Lung microvascular endothelial cell (primary cell): Measurements from ENCODE around the gene GRIK2. TPM values are rescaled to one million over a fixed set of nuclear protein-coding genes. Genes with fewer than 3 reads are reported as not detected.

Experiments used
- DNase-seq, 2 donors: peaks; one replicate each; pipeline versions ENCODE4 v3.0.0 to v3.0.0-alpha.2; 2010; ENCODE audit warnings: low read depth in 2 of 2
- total RNA-seq: library from RNA; depleted of rRNA; stranded (reverse); fragments of >200 nt; gene quantifications from 2 replicates; pipeline ENCODE4 v1.2.1, GENCODE V29; 2014

The GRIK2 gene
- total RNA-seq, 1 donor from 2014 or later: not detected

DNA sequence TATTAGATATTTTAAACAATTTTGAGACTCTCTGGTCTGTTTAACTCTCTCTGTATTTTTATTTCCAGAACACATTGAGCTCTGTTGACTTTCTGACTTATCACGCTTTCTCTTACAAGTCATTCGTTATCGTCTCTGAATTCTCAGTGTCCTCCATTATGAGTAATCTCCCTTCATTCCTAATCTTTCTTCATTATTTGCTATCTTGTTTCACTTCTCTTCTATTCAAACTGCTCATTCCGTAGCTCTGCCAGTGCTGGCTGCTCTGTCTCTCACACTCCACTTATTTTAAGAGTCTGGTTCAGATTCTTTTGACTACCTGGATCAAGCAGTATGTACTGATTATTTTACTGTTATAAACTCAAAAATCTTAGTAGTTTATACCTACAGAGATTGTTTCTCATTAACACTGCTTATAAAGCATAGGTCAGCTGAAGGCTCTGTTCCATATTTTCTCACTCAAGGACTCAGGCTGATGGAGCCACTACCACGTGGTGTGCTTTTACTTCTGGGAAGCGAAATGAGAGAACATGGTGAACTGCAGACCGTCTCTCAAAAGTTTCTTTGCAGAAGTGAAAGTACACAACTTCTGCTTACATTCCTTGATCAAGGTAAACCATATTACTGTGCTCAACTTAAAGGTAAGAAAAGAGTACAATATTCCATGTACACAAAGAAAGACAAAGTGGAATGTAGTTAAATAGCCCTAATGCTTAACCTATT is 485.2 kb downstream of the GRIK2 start:
- DNase-seq: no peak

DNA sequence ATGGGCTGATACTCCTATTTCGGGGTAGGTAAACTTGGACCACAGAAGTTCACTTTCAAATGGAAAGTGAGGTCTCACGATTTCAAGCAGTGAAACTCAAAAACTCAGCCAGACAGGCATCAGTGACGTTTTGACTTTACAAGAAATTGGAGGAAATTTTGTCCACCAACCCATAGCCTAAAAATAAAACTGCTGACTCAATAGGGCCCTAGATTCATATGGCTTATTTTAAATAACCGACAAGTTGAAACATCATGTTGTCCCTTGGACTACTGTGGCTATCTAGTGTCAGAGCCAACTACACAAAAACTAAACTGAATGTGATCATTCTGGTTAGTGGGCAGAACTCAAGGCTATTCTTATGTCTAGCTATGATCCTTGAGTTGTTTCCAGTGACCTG is 486.3 kb downstream of the GRIK2 start:
- no peak for DNase-seq

DNA sequence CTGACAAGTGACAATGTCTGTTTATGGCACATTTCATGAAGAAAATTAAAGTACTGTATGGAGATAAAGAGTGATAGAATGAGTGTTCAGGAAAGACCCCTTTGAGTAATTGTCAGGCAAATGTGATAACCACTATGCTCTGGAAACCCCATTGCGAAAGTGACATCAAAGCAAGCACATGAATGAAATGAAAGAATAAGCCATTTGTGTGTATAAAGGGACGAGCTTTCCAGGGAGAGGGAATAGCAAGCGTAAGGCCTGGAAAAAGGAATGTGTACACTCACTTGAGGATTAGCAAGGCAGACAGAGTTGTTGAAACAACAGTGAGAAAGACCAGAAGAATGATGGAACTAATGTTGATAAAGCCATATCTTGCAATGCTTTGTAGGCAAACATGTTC is 490.0 kb downstream of the GRIK2 start:
- no peak for DNase-seq

DNA sequence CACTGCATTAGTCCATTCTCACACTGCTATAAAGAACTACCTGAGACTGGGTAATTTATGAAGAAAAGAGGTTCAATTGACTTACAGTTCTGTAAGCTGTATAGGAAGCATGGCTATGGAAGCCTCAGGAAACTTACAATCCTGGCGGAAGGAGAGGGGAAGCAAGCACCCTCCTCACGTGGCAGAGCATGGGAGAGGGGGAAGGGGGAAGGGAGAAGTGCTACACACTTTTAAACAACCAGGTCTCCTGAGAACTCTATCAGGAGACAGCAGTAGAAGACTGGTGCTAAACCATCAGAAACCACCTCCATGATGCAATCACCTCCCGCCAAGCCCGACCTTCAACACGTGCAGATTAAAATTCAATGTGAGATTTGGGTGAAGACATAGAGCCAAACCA is 494.0 kb downstream of the GRIK2 start:
- DNase-seq: no peak

DNA sequence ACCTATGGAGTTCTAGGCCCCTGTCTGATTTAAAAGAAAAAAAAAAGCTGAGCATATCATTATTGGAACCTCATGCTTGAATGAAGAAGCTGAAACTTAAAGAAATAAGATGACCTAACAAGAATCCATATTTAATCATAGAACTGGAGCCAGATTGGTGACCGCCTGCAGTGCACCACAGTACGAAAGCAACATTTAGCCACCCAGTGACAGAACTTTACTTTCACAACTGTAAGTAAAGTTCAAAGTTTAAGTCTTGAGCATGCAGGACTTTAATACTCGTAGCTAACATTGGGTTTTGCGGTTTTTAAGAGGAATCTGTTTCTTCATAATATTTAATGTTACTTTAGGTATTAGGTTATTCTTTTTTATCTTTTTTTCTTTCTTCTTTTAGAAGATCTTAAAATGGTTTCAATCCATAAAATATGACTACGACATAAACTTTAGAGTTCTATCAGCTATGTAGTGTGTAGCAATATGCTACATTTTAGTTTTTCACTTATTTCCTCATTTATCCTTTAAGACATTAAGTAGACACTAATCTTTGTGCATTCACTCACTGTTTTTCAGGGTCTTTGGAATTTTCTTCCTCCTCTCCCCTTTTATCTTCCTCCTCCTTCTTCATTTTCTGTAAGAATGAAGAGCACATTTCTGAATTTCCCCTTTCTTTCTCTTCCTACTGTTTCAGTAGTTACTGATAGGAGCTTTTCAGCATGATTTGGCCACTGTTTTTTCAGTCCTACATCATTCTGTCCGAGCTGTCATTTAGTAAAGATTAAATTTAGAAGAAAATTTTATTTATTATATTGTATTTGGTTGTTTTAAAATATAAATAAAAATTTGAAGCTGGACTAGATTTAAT is 514.1 kb downstream of the GRIK2 start:
- DNase-seq: no peak

DNA sequence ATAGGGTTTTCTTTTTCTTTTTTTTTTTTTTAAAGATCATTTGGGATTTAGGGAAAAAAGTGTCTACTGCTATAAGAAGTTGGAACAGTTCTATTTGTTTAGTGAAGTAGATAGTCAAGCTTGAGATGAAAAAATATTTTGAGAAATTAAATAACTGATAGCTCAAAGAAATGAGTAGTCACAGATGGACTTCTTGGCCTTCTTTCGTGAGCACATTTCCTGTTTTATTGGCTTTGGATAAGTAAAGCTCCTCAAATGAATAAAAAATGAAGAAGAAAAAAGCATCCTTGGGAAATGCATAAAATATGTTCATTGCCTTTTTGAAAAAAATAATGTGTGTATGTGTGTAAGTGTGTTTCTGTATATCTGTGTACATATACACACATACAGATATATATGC is 515.9 kb downstream of the GRIK2 start:
- no peak for DNase-seq

DNA sequence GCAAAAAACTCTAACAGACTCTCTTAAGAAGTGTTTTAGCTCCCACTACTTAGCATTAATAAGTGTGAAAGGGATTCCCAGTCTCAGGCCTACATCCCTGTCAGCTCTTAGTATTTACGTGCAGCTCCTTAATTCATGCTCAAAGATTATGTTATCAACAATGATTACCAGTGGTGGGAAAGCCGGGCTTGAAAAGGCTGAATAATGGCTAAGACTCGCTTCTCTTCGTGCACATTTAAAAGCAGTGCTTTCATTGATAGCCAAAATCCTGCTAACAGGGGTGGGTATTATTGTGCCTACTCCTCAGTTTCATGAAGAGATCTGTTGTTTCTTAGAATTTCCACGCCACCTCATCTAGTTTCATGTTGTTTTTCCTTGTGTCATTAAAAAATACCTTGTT is 518.8 kb downstream of the GRIK2 start:
- no peak for DNase-seq

DNA sequence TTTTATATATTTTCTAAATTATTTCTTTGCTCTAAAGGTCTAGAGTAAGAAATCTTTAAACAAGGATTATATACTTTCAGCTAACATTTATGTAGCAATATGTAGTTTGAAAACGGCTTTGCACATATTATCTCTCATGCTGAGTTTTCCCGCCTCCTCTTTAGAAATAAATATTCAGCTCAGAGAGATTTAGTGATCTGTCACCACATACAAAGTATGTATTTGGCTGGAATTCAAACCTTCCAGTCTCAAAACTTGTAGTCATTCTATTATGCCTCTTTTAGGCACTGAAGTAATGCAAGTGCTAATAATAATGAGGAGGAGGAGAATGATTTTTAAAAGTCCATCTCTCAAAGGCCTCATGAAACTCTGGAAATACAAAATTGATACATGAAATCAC is 525.0 kb downstream of the GRIK2 start:
- no peak for DNase-seq

DNA sequence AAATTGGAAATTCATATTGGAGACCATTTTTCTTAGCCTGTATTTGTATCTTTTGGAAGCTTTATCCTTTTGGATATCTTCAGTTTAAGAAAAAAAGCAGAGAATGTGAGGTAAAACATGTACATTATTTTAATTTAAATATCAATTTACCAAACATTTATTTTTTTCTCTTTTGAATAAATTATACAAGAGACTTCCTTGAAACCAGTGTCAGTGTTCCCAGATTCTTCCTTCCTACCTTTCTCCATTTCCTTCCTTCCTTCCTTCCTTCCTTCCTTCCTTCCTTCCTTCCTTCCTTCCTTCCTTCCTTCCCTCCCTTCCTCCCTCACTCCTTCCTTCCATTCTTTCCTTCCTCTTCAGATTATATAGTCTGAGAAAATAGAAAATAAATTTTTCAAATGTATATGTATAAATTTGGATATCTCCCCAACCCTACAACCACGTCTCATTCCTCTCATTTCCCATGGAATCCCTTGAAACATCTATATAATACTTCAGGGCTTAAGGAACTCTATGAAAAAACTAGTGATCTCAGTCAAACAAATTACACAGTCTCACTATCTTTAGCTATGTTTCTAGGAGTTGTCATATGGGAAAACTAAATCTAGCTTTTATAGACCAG is 528.4 kb downstream of the GRIK2 start:
- DNase-seq: no peak

DNA sequence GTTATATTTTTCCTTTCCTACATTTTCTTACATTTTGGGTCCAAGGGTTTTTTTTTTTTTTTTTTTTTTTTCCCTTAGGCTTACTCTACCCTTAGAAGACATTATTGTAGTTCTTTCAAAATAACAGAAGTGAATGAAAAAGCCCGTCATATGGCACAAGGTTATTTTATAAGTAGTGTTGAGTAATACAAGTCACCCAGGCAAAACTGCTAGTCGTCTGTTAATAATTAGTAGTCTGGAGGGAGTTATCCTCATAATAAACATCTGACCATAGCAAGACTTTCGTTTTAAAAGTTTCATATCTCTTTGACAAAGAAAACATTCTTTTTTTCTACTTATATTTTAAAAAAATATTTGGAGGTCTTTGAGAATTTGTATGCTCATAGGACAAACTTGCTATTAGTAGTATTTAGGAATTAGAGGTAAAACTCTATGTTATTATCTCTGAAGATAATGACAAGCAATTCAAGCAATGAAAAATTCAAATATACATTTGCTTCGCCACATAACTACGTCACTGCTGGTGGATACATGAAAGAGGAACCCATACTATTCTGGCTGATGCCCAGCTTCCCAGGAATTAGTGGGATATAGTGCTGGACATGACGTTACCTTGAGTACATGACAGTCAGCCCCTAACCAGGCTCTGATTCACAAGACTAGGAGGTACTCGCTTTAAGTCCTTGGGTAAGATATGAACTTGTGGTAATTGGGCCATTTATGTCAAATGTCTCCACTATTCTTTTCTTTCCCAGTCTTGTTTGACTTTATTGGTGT is 532.8 kb downstream of the GRIK2 start:
- no peak for DNase-seq

DNA sequence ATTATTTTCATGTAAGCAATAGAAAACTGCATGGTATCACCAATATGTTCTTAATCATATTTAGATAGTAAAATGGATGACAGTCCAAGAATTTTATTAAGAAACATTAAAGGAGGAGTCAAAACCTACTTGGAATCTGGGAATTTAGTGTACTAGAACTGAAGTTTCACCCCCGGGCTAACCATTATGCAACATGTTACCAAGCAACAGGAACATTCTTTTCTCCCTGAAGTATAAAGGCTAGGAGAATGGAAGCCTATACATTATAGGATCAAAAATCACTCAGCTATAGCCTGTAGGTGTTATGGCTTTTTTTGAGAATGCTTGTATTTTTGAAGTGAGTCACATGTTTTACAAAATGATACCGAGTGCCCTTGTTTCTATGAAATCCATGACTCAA is 538.3 kb downstream of the GRIK2 start:
- no peak for DNase-seq

DNA sequence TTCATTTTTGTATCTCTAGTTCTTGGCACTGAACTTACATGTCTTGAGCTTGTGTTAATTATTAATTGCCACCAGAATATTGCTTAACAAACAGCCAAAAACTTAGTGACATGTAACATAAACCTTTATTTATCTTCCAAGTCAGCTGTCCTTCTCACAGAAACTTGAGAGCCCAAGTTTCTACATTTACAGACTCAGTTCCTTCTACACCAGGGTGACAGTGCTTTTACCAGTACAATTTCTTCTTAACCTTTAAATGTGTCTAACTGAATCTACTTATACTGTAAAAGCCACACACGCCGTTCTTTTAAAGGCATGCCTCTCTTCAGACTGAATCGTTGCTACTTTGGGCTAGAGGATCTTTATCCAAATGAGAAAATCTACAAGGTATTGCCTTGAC is 539.2 kb downstream of the GRIK2 start:
- no peak for DNase-seq

DNA sequence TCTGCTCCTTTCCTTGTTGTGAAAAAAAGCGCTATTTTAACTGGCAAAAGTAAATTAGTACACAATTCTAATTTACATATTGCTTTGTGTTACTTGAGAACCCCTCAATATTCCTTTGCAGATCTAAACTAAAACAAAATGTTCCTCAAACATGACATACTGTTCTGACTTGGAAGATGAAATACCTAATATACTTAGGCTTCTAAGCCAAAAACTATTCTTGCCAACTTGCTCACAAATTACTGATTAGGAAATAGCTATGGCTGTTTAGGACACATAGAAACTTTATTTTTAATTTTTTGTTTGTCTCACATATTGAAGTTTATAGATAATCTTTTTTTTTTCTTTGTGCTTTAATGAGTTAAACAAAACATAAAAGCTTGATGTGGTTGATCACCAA is 542.2 kb downstream of the GRIK2 start:
- no peak for DNase-seq

DNA sequence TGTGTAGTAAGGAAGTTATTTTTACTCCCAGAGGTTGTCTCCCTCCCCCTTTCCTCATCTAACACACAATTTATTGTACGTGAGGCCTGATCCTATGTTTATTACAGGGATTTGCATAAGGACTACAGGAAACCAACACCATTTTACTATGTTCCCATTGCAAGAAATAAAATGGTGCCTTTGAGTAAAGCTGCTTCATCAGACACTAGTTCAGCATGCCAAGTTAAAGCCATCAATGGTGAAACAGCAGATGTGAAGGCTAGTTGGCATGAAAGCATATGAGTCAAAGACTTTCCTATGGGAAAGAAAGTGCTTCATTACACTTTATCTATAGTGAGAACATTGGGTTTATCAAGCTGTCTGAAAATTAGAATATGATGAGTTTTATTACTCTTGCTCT is 543.0 kb downstream of the GRIK2 start:
- DNase-seq: no peak

DNA sequence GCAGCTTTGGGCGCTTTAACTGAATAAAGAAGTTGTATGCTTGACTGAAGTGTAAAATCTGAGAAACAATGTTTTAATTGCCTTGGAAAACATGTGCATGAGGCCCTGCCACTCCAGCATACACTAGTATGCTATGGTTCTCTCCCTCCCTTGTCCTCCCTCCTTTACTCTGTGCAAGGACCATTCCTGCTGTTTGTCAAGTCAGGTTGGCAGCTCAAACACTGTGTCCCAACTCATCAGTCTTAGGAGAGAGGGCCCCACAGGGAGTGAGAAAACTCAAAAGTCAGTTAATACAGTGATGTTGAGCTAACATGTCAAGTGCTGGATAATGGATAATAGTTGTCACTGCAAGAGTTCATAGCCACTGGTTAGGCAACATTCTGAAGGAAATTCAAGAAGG is 543.6 kb downstream of the GRIK2 start:
- no peak for DNase-seq

DNA sequence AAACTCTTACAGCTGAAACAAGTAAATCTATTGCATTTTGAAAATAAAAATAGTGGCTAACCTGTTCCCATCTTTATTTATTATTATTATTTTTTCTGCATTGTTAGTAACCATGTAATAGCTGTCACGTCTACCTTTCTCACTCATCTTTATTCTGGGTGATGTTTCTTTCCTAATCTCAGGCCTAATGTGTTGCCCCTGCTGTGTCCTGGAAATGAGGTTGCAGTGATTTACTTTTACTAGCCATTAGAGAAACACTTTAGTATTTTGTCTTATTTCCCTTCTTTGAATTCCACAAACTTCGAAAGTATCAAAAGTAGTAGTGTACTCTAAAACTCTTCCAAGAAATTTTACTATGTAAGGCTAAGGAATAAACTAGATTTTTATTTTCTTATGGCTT is 546.9 kb downstream of the GRIK2 start:
- DNase-seq: no peak

DNA sequence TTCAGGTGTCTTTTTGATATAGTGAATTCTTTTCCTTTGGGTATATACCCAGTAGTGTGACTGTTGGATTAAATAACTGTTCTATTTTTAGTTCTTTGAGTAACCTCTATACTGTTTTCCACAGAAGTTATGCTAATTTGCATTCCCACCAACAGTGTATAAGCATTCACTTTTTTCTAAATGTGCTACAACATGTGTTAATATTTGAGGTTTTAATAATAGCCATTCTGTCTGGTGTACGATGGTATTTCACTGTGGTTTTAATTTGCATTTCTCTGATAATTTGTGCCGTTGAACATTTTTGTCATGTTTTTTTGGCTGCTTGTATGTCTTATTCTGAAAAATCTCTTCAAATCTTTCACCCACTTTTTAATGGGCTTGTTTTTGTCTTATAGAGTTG is 563.5 kb downstream of the GRIK2 start:
- no peak for DNase-seq

DNA sequence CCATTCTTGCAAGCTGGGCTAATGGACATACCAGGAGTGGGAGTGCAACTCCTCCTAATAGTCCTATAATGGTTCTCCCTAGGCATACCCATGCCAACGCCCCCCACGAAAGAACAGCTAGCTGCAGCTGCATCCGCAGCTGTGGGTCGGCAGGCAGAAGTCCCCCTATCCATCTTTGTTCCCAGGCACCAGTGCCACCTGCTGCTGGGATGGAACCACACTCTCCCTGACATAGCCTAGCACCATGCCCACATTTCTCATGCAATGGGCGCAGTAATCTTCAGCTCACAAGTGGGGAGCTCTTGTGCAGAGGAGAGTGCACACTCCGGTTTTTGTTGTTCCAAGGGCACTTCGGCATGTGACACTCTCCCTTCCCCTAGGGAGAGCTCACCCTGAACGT is 567.8 kb downstream of the GRIK2 start:
- no peak for DNase-seq

DNA sequence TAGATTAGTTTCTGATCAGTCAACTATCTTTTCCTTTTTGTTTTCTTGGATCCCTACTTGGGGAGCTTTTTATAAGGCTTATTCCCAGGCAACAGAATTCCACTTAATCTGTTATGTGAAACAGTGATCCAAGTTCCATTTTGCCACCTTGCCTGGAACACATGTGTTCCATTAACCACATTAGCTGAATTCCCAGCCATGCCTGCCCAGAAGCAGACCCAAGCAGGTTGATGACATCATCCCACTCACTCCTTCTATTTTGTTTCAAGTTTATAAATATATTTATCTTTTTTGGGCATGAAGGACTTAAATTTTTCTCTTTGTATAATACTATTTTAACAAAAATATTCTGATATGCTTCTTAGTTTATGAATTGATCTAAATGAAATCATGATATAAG is 587.4 kb downstream of the GRIK2 start:
- DNase-seq: no peak

DNA sequence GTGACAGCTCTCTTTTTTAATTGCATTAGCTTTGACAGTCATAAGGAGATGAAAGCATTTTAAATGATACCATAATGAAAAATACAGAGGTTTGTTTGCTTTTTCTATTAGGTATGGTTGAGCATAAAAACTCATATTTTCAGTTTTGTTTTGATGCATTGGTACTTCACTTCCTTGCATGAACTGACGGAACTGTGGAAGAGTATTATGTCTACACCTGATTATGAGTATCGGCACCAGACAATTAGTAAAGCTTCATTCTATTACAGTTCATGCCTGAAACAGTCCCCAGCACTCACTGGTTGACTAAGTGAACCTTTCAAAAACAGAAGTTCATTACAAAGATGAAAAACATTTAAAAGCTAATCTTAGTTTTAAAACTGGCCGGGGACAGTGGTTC is 593.0 kb downstream of the GRIK2 start:
- no peak for DNase-seq

DNA sequence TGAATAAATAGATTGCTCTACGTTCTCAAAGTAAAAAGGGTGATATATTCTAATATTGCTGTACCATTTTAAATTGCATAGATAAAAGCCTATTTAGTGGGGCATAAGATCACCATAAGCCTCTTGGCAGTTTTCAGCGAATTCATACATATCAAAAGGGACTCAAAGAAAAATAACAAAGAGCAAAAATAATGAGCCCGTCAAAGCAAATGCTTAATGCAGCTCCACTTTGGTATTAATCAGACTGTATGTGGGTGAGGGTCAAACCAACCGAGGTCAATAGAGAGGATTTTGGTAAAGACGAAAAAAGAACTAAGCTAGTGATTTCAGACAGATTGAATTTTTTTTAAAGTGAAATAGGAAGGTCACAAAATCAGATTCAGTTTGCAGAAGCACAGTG is 598.8 kb downstream of the GRIK2 start:
- DNase-seq: no peak

DNA sequence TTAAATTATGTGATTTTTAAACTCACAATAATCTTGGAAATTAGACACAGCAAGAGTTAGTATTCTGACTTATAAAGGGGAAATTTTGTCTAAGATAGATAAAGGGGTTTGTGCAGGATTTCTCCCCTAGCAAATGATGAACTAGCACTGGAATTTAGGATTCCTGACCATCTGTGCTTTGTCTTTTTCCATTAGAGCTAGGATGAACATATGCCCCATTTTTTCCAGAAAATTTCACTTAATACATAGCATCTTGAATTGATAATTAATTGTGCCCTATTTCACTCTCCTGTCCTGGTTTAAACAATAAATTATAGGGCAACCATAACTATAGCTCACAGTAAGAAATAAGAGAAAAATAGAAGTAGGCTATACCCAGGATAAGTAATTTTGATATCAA is 601.0 kb downstream of the GRIK2 start:
- no peak for DNase-seq
